ENCODE data around the gene FAM171A1. TPM values are rescaled to one million over a fixed set of nuclear protein-coding genes. Genes with fewer than 3 reads are reported as not detected.

FAM171A1 gene
- polyA plus RNA-seq, 1 donor (not counting 4 experiments of a cell fraction or from before 2014, with no cell fraction given): 8.8 TPM

GRCh38 chr10:15399060-15399661 is 28.1 kb upstream of the FAM171A1 start:
- DNase-seq (ENCODE audit: low read depth, low spot score): no peak
- dilution Hi-C loops (cut with MboI; ENCODE audit: extremely low pct_ligation_motif_present, low sequenced_read_pairs): no loop called here

DNA sequence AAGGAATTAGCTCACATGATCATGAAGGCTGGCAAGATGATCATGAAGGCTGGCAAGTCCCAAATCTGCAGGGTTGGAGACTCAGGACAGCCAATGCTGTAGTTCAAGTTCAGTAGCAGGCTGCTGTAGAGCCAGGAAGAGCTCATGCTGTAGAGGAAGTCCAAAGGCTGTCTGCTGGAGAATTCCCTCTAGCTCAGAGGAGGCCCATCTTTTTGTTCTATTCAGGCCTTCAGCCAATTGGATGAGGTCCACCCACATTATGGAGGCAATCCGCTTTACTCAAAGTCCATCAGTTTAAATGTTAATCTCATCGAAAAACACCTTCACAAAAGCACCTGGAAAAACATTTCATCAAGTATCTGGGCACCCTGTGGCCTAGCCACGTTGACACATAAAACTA is 24.8 kb upstream of the FAM171A1 start:
- H3K9ac ChIP-seq (ENCODE audit: control insufficient read depth, extremely low read depth, insufficient read depth, low read length): no peak overlapping the region
- no peak overlapping the region for H2AFZ ChIP-seq (ENCODE audit: control insufficient read depth, low read length)
- no peaks in the 10 kb centered on the region for H3K9me3 ChIP-seq (ENCODE audit: control insufficient read depth, low read depth, low read length)
- no peaks in the 10 kb centered on the region for H3K4me1 ChIP-seq (ENCODE audit: control insufficient read depth, extremely low read depth, insufficient read depth, low read length)
- dilution Hi-C loops (cut with MboI; ENCODE audit: extremely low pct_ligation_motif_present, low sequenced_read_pairs): no loop called here
- no peak overlapping the region for H3K4me2 ChIP-seq (ENCODE audit: control insufficient read depth, extremely low read depth, insufficient read depth, low read depth, low read length)
- no peaks in the 10 kb centered on the region for H3K79me2 ChIP-seq (ENCODE audit: control insufficient read depth, insufficient read depth, low read length)
- H3K4me3 ChIP-seq (ENCODE audit: control insufficient read depth in 2 of 3, extremely low read depth in 1 of 3, insufficient read depth in 2 of 3, low read depth in 1 of 3, low read length in 3 of 3): no peak overlapping the region
- H3K27me3 ChIP-seq (ENCODE audit: control insufficient read depth, extremely low read depth, insufficient read depth, low read length): no peaks in the 10 kb centered on the region
- no peaks in the 10 kb centered on the region for H4K20me1 ChIP-seq (ENCODE audit: control insufficient read depth, extremely low read depth, insufficient read depth, low read length)
- H3K9me1 ChIP-seq (ENCODE audit: control insufficient read depth, extremely low read depth, insufficient read depth, low read length): no peaks in the 10 kb centered on the region
- no peak for FAIRE-seq
- TF ChIP-seq EZH2 (IDR thresholded peaks at IDR 0.05; ENCODE audit: low read length): no peak
- H3K27ac ChIP-seq (ENCODE audit: control insufficient read depth, insufficient read depth, low read length): no peak overlapping the region
- H3K36me3 ChIP-seq (ENCODE audit: control insufficient read depth in 2 of 2, extremely low read depth in 1 of 2, insufficient read depth in 2 of 2, low read length in 2 of 2): no peaks in the 10 kb centered on the region
- no peak for DNase-seq (ENCODE audit: low read depth, low spot score)

More at GRCh38 chr10:15399060-15399661, 28.1 kb upstream of the FAM171A1 start:
- H2AFZ ChIP-seq (ENCODE audit: control insufficient read depth, low read length): no peak overlapping the region
- H3K36me3 ChIP-seq (ENCODE audit: control insufficient read depth in 2 of 2, extremely low read depth in 1 of 2, insufficient read depth in 2 of 2, low read length in 2 of 2): no peaks in the 10 kb centered on the region
- TF ChIP-seq CTCF (optimal IDR thresholded peaks at IDR 0.05 in 1 of 3, IDR thresholded peaks at IDR 0.05 in 1 of 3, conservative IDR thresholded peaks at IDR 0.05 in 1 of 3; ENCODE audit: extremely low read depth in 1 of 3, insufficient read depth in 2 of 3, low read length in 3 of 3) (no peak), EZH2 (IDR thresholded peaks at IDR 0.05; ENCODE audit: low read length) (no peak)
- H3K4me2 ChIP-seq (ENCODE audit: control insufficient read depth, extremely low read depth, insufficient read depth, low read depth, low read length): no peak overlapping the region
- no peak for FAIRE-seq
- no peak overlapping the region for H3K9ac ChIP-seq (ENCODE audit: control insufficient read depth, extremely low read depth, insufficient read depth, low read length)
- no peaks in the 10 kb centered on the region for H3K79me2 ChIP-seq (ENCODE audit: control insufficient read depth, insufficient read depth, low read length)
- no peak overlapping the region for H3K27ac ChIP-seq (ENCODE audit: control insufficient read depth, insufficient read depth, low read length)
- no peaks in the 10 kb centered on the region for H3K9me1 ChIP-seq (ENCODE audit: control insufficient read depth, extremely low read depth, insufficient read depth, low read length)
- H3K27me3 ChIP-seq (ENCODE audit: control insufficient read depth, extremely low read depth, insufficient read depth, low read length): no peaks in the 10 kb centered on the region
- H3K4me3 ChIP-seq (ENCODE audit: control insufficient read depth in 2 of 3, extremely low read depth in 1 of 3, insufficient read depth in 2 of 3, low read depth in 1 of 3, low read length in 3 of 3): no peak overlapping the region
- H4K20me1 ChIP-seq (ENCODE audit: control insufficient read depth, extremely low read depth, insufficient read depth, low read length): no peaks in the 10 kb centered on the region
- no peaks in the 10 kb centered on the region for H3K9me3 ChIP-seq (ENCODE audit: control insufficient read depth, low read depth, low read length)
- no peaks in the 10 kb centered on the region for H3K4me1 ChIP-seq (ENCODE audit: control insufficient read depth, extremely low read depth, insufficient read depth, low read length)
